Measurements from ENCODE around the gene TRIM65. TPM values are rescaled to one million over a fixed set of nuclear protein-coding genes. Genes with fewer than 3 reads are reported as not detected.

Gene TRIM65
- polyA plus RNA-seq, 1 donor from 2014 or later, result 1.5 TPM

DNA sequence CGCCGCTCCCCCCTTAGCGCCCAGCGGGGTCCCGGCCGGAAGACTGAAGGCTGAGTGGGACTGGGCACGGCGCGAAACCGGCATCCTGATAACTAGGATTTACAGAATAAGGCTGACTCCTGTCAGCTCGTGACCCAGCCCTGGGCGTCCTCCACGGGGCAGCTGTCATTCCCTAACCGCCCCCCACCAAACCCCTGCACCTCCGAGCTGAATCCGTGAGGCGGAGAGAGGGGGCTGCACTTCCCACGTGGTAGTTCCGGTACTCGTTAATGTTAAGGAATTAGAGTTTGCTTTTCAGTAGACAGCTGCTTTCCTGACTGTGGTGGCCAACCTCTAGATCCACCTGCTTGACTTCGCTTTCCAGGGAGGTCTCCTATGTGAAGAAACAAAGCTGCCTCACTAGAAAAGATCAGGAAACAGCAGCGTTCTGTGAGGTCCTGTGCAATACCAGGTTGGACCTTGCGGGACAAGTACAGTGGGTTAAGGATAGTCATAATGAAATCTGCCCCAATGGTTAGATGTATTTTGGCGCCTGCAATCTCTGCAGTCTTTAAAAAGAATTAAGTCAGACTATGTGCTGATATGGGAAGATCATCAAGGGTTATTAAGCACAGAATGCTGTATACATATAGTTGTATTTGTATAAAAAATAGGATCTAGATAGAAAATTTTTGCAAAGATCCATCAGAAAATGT is 40.5 kb downstream of the TRIM65 start:
- Histone ChIP-seq H3K27ac (ENCODE audit: low read length) (peak overlapping the region; percentile 86), H4K20me1 (ENCODE audit: insufficient read depth) (no peaks in the 10 kb centered on the region), H3K36me3 (ENCODE audit: insufficient read depth, low read length) (no peaks in the 10 kb centered on the region), H3K9me3 (ENCODE audit: low read length) (no peaks in the 10 kb centered on the region), H3K9ac (ENCODE audit: low read length) (peak overlapping the region; percentile 82), H3F3A (ENCODE audit: insufficient read depth, low read length, poor library complexity, severe bottlenecking) (peaks cover 8% of the 10 kb centered on the region), H3K79me2 (replicated peaks; ENCODE audit: insufficient read depth, low read length) (peaks cover 10% of the 10 kb centered on the region), H3K4me2 (ENCODE audit: low read length) (peak overlapping the region; percentile 99), H3K9me2 (ENCODE audit: insufficient read depth, low read length) (no peaks in the 10 kb centered on the region), H3K27me3 (ENCODE audit: insufficient read depth, low read depth, low read length) (no peaks in the 10 kb centered on the region), H3K4me3 (ENCODE audit: low read length) (peak overlapping the region; percentile 91), H2AFZ (ENCODE audit: low read depth, low read length) (peak overlapping the region; percentile 65)
- TF ChIP-seq MXI1 (conservative IDR thresholded peaks at IDR 0.05; ENCODE audit: poor library complexity, severe bottlenecking), result peak; percentile 93
- no peak for TF ChIP-seq TAF1 (IDR thresholded peaks at IDR 0.05; ENCODE audit: low read depth)
- no peak for TF ChIP-seq SMC3 (conservative IDR thresholded peaks at IDR 0.05; ENCODE audit: poor library complexity)
- no peak for TF ChIP-seq POLR2AphosphoS5 (IDR thresholded peaks at IDR 0.05)
- no peak for TF ChIP-seq RAD21 (conservative IDR thresholded peaks at IDR 0.05)
- TF ChIP-seq, protein P1, sequence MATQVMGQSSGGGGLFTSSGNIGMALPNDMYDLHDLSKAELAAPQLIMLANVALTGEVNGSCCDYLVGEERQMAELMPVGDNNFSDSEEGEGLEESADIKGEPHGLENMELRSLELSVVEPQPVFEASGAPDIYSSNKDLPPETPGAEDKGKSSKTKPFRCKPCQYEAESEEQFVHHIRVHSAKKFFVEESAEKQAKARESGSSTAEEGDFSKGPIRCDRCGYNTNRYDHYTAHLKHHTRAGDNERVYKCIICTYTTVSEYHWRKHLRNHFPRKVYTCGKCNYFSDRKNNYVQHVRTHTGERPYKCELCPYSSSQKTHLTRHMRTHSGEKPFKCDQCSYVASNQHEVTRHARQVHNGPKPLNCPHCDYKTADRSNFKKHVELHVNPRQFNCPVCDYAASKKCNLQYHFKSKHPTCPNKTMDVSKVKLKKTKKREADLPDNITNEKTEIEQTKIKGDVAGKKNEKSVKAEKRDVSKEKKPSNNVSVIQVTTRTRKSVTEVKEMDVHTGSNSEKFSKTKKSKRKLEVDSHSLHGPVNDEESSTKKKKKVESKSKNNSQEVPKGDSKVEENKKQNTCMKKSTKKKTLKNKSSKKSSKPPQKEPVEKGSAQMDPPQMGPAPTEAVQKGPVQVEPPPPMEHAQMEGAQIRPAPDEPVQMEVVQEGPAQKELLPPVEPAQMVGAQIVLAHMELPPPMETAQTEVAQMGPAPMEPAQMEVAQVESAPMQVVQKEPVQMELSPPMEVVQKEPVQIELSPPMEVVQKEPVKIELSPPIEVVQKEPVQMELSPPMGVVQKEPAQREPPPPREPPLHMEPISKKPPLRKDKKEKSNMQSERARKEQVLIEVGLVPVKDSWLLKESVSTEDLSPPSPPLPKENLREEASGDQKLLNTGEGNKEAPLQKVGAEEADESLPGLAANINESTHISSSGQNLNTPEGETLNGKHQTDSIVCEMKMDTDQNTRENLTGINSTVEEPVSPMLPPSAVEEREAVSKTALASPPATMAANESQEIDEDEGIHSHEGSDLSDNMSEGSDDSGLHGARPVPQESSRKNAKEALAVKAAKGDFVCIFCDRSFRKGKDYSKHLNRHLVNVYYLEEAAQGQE (IDR thresholded peaks at IDR 0.05; ENCODE audit: borderline replicate concordance), result no peak
- TF ChIP-seq, protein P2, sequence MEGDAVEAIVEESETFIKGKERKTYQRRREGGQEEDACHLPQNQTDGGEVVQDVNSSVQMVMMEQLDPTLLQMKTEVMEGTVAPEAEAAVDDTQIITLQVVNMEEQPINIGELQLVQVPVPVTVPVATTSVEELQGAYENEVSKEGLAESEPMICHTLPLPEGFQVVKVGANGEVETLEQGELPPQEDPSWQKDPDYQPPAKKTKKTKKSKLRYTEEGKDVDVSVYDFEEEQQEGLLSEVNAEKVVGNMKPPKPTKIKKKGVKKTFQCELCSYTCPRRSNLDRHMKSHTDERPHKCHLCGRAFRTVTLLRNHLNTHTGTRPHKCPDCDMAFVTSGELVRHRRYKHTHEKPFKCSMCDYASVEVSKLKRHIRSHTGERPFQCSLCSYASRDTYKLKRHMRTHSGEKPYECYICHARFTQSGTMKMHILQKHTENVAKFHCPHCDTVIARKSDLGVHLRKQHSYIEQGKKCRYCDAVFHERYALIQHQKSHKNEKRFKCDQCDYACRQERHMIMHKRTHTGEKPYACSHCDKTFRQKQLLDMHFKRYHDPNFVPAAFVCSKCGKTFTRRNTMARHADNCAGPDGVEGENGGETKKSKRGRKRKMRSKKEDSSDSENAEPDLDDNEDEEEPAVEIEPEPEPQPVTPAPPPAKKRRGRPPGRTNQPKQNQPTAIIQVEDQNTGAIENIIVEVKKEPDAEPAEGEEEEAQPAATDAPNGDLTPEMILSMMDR (IDR thresholded peaks at IDR 0.05; ENCODE audit: poor library complexity, severe bottlenecking), result peak; percentile 49
- TF ChIP-seq EP300 (conservative IDR thresholded peaks at IDR 0.05; ENCODE audit: poor library complexity, severe bottlenecking), result no peak
- TF ChIP-seq EZH2 (IDR thresholded peaks at IDR 0.05; ENCODE audit: borderline replicate concordance, insufficient read depth, low read length, poor library complexity, severe bottlenecking), result no peak

DNA sequence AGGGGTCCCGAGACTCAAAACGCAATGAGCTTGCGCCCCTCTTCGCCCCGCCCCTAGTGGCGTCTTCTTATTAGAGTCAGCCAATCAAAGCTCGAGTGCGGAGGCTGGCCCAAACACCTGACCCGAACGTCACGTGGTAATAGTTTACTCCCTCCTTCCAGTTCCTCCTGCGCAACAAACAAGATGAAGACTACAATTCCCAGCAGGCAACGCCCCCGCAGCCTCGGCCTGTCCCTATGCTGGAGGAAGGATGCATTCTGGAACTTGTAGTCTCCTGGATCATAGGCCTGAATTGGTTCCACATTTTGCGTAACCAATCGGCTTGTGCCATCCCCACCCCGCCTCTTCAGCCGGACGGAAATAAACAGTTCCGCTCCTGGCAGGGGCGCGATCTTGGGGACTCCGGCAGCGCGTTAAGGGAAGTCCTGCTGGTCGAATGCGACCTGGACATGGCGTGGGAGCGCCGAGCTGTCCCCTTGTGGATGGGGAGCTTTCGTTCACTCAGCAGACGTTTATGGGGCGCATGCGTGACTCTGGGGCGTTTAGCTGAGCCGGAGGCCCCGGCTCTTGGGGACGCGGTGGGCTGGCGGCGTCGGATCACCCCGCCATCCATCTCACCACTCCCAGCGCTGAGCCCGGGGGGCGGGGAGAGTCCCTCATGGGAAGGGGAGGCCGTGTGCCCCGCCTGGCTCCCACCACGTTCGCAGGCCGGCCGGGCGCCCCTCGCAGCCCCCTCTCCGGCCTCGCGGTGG is 41.3 kb downstream of the TRIM65 start, which contains the start of gene WBP2:
TSS of gene WBP2 (minus strand) at position 26 of the 752 bp plus-strand sequence. CDS start 38 bp downstream, outside the sequence.
- no peaks in the 10 kb centered on the region for H3K9me2 ChIP-seq (ENCODE audit: insufficient read depth, low read length)
- H3K4me2 ChIP-seq (ENCODE audit: low read length), result peak within 1 kb of the TSS; percentile 99
- H2AFZ ChIP-seq (ENCODE audit: low read depth, low read length), result peak within 1 kb of the TSS; percentile 65
- H3K9ac ChIP-seq (ENCODE audit: low read length), result peak within 1 kb of the TSS; percentile 82
- no peaks in the 10 kb centered on the region for H3K36me3 ChIP-seq (ENCODE audit: insufficient read depth, low read length)
- no peaks in the 10 kb centered on the region for H4K20me1 ChIP-seq (ENCODE audit: insufficient read depth)
- no peaks in the 10 kb centered on the region for H3K9me3 ChIP-seq (ENCODE audit: low read length)
- peak within 1 kb of the TSS; percentile 91 for H3K4me3 ChIP-seq (ENCODE audit: low read length)
- no peaks in the 10 kb centered on the region for H3K27me3 ChIP-seq (ENCODE audit: insufficient read depth, low read depth, low read length)
- peak within 1 kb of the TSS; percentile 86 for H3K27ac ChIP-seq (ENCODE audit: low read length)
- peak; percentile 88 for TF ChIP-seq POLR2AphosphoS5 (IDR thresholded peaks at IDR 0.05)
- no peak for TF ChIP-seq EZH2 (IDR thresholded peaks at IDR 0.05; ENCODE audit: borderline replicate concordance, insufficient read depth, low read length, poor library complexity, severe bottlenecking)
- TF ChIP-seq, protein P2 (IDR thresholded peaks at IDR 0.05; ENCODE audit: poor library complexity, severe bottlenecking), result peak; percentile 83
- TF ChIP-seq TAF1 (IDR thresholded peaks at IDR 0.05; ENCODE audit: low read depth), result peak; percentile 38
- no peak for TF ChIP-seq MXI1 (conservative IDR thresholded peaks at IDR 0.05; ENCODE audit: poor library complexity, severe bottlenecking)
- TF ChIP-seq EP300 (conservative IDR thresholded peaks at IDR 0.05; ENCODE audit: poor library complexity, severe bottlenecking), result no peak
- TF ChIP-seq RAD21 (conservative IDR thresholded peaks at IDR 0.05), result peak; percentile 56
- TF ChIP-seq, protein P1 (IDR thresholded peaks at IDR 0.05; ENCODE audit: borderline replicate concordance), result peak; percentile 14
- peak; percentile 67 for TF ChIP-seq SMC3 (conservative IDR thresholded peaks at IDR 0.05; ENCODE audit: poor library complexity)
- H3F3A ChIP-seq (ENCODE audit: insufficient read depth, low read length, poor library complexity, severe bottlenecking), result peaks cover 8% of the 10 kb centered on the region
- H3K79me2 ChIP-seq (replicated peaks; ENCODE audit: insufficient read depth, low read length), result peaks cover 10% of the 10 kb centered on the region

Measured in neural cell (in vitro differentiated cells).